GM13976 (cell line): Measurements from ENCODE around the gene SERINC2.

Experiments
- DNase-seq: peaks from one replicate; pipeline ENCODE4 v3.0.0; 2012; ENCODE audit warnings: low spot score
- in situ Hi-C: fragments of 300-500 bp; cut with MboI; formaldehyde crosslinking; loops from one replicate; pipeline ENCODE4 v1.12.0; 2022; ENCODE audit warnings: low sequenced_read_pairs, mixed read lengths, inconsistent platforms; ENCODE audit not compliant: unreplicated experiment
- TF ChIP-seq, protein P1 (sequence below): IDR thresholded peaks from 2 replicates; pipeline ENCODE4 v1.5.1; 2012; ENCODE audit warnings: borderline replicate concordance, mild to moderate bottlenecking; ENCODE audit not compliant: insufficient read depth; ENCODE audit errors: extremely low read depth, missing control alignments, control extremely low read depth

SERINC2 gene

DNA sequence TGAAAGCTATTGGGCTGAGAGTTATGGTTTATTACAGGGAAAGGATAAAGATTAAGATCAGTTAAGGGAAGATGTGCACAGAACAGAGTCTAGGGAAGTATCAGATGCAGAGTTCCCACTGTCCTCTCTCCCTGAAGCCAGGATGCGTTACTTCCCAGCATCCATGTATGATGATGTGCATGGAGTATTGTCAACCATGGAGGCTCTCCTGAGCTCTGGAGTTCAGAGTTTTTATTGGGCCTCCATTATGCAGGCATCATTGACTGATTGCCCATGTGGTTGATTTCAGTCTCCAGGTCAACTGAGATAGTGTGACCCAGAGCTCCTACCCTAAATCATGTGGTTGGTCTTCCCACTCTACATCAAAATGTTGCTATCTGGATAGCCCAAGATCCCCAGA lies 30.7 kb downstream of the SERINC2 start:
- no peak for DNase-seq
- TF ChIP-seq, protein P1, sequence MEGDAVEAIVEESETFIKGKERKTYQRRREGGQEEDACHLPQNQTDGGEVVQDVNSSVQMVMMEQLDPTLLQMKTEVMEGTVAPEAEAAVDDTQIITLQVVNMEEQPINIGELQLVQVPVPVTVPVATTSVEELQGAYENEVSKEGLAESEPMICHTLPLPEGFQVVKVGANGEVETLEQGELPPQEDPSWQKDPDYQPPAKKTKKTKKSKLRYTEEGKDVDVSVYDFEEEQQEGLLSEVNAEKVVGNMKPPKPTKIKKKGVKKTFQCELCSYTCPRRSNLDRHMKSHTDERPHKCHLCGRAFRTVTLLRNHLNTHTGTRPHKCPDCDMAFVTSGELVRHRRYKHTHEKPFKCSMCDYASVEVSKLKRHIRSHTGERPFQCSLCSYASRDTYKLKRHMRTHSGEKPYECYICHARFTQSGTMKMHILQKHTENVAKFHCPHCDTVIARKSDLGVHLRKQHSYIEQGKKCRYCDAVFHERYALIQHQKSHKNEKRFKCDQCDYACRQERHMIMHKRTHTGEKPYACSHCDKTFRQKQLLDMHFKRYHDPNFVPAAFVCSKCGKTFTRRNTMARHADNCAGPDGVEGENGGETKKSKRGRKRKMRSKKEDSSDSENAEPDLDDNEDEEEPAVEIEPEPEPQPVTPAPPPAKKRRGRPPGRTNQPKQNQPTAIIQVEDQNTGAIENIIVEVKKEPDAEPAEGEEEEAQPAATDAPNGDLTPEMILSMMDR, result no peak
- in situ Hi-C loops, result no loop called here

DNA sequence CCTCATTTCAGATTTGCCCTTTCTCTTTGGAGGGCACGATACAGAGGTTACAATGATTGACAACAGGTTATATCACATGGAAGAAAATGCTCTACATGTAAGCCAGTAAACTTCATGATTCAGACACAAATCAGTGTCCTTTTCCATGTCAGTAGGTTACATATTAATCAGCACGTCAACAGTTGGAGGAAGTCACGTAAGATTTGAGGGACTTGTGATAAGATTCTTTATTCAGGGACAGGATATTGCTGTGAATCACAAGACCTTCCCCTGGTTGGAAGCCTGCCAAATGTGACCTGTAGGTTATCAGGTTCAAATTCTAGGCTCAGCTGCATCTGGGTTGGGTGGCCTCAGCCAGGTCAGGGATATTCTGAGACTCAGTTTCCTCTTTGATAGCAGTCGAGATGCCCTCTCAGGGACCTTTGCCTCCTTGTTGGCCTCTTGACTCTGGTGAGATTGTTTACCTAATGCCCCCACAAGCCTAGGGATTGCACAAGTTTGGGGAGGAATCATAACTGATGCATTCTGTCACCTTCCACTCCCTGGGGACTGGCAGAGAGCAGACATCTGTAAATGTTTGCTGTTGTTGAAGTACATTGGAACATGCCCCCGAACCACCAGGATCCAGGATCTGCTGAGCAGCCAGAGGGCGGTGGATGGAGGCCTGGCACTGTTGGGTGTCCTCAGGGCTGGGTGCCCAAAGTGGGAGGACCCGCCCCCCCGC lies 31.9 kb downstream of the SERINC2 start:
- in situ Hi-C loops, result no loop called here
- TF ChIP-seq, protein P1, result no peak
- DNase-seq, result no peak

DNA sequence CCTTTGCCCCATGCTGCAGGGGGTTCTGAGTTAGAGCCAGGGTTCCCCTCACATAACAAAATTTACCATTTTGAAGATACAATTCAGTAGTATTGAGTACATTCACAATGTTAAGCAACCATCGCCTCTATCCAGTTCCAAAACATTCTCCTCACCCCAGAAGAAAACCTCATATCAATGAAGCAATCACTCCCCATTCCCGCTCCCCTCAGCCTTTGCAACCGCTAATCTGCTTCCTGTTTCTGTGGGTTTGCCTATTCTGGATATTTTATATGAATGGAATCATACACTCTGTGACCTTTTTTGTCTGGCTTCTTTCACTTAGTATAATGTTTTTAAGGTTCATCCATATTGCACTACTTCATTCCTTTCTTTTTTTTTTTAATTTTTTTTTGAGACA lies 32.9 kb downstream of the SERINC2 start:
- no peak for DNase-seq
- in situ Hi-C loops, result no loop called here
- TF ChIP-seq, protein P1, result no peak

DNA sequence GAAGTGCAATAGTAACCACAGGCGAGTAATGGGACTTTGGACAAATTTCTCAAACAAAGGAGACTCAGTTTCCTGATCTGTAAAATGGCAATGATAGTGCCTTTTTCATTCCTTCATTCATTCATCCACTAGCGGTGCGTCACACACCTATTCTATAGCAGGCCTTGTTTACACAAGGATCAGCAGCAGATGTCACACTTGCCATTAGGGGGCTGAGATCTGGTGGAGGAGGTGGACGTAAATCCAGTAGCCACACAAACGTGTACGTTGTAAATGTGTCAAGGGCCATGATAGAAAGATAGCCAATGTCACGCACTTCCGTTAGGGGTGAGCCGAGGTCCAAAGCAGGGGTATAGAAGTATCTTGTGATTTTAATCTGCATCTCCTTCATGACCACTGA lies 34.2 kb downstream of the SERINC2 start:
- no peak for DNase-seq
- in situ Hi-C loops, result no loop called here
- TF ChIP-seq, protein P1, result no peak

DNA sequence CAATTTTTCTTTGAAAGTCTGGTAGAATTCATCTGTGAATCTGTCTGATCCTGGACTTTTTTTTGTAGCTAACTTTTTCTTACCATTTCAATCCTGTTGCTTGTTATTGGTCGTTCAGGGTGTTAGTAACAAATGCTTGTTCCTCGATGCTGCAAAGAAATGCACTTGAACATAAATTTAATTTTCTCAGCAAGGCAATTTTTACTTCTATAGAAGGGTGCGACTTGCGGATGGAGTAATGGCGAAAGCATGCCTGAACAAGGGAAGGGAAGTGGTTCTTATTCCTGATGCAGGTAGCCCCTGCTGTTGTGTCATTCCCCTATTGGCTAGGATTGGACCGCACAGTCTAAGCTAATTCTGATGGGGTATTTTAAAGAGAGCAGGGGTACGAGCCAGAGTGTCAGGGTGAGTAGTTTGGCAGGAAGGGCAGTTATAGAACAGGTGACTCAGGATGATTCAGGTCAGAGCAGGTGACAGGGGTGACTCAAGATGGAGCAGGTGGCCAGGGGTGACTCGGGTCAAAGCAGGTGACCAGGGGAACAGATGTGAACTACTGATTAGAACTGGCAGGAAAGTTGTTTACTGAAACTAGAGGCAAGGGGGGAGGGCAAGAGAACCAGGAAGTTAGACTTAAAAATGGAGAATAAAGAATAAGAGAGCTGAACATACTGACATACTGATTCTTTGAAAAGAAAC lies 40.5 kb downstream of the SERINC2 start:
- DNase-seq, result no peak
- TF ChIP-seq, protein P1, result no peak
- in situ Hi-C loops, result no loop called here

DNA sequence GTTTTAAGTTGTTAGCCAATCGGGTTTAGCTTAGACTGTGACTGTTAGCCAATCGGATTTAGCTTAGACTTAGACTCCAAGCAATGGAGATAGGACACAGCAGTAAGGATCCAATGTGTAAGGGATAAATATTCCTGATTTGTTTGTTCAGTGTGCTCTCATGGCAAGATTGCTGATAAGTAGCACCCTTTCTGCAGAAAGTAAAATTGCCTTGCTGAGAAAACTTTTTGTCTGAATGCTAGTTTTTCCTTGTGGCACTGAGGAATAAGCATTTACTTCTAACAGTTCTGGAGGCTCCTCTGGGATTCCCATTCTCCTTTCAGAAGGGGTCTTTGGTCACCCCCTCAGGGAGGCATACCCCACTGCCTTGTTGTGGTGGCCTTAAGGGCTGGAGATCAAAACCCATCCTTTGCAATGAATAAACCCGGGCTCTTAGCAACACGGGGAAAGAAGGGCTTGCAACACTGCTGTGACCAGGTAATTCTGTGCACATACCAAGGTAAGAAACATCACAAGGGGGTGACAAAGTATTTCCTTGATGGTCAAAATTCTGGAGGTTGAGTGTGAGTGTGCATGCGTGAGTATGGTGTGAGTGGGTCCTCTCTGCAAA lies 45.4 kb downstream of the SERINC2 start:
- DNase-seq, result no peak
- in situ Hi-C loops, result no loop called here

More for the DNA sequence above, 45.4 kb downstream of the SERINC2 start:
- TF ChIP-seq, protein P1, result no peak
